Fibroblast of the aortic adventitia (primary cell): Measurements from ENCODE around the gene SETBP1. TPM values are rescaled to one million over a fixed set of nuclear protein-coding genes. Genes with fewer than 3 reads are reported as not detected.

Experiments
- DNase-seq: peaks from one replicate; pipeline ENCODE4 v3.0.0-alpha.2; 2010; ENCODE audit warnings: low read depth
- H3K4me3 ChIP-seq: 2 replicates; pipeline ENCODE4 v1.5.1; 2011; ENCODE audit warnings: low read depth, mild to moderate bottlenecking, control low read depth, low read length, moderate library complexity
- total RNA-seq: library from RNA; depleted of rRNA; stranded (reverse); fragments of >200 nt; gene quantifications from 2 replicates; pipeline ENCODE4 v1.2.3, GENCODE V29; 2012; ENCODE audit warnings: low replicate concordance
- TF ChIP-seq, protein P1 (sequence below): IDR thresholded peaks from 2 replicates; pipeline ENCODE4 v1.5.1; 2011; ENCODE audit warnings: mild to moderate bottlenecking, low read length, control low read depth, inconsistent platforms; ENCODE audit not compliant: insufficient read depth

The SETBP1 gene
- total RNA-seq, 1 donor = 10.5 TPM

DNA sequence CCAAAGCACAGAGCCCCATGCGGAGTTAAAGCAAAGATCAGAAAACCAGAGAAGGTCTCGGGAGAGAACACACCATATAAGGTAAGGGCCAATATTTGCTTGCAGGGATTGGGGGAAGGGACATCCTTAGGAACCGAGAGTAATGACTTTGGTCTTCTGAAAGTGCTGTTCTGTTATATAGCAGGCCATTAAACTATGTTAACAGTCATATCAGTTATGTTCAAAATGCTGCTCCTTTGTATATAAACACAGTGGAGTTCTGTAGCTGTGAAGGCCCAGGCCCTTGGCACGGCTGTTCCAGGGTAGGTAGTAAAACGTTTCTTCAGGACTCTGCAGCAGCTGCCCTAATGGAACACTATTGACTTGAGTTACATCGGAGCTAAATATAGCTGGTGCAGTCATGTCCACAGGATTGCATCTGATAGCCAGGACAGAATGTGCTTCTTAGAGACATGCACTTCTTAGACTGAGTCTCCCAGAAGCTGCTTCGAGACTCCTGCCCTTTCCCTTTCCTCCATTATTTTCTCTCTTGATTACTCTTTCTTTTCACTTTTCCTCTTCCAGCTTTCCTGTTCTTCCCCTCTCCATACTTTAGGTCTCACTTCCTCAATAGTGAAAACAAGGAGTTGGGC is 122.4 kb downstream of the SETBP1 start:
- TF ChIP-seq, protein P1, sequence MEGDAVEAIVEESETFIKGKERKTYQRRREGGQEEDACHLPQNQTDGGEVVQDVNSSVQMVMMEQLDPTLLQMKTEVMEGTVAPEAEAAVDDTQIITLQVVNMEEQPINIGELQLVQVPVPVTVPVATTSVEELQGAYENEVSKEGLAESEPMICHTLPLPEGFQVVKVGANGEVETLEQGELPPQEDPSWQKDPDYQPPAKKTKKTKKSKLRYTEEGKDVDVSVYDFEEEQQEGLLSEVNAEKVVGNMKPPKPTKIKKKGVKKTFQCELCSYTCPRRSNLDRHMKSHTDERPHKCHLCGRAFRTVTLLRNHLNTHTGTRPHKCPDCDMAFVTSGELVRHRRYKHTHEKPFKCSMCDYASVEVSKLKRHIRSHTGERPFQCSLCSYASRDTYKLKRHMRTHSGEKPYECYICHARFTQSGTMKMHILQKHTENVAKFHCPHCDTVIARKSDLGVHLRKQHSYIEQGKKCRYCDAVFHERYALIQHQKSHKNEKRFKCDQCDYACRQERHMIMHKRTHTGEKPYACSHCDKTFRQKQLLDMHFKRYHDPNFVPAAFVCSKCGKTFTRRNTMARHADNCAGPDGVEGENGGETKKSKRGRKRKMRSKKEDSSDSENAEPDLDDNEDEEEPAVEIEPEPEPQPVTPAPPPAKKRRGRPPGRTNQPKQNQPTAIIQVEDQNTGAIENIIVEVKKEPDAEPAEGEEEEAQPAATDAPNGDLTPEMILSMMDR = no peak

DNA sequence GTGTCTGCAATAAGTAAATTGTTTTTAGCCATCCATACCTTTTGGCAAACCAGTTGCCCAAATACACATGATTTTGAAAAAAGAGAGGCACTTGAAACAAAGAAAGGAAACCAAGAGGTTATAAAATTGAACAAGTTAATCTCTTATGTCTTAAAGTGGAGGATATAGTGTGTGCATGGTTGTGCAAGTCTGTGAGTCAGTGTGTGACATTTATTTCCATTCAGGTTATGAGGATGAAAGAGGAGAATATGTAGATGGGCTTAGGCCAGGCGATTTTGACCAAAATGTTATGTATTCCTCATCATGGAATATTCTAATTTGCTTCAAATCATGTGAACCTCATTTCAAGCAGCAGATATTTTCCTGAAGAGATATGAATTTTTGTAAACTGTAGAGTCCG is 123.3 kb downstream of the SETBP1 start:
- TF ChIP-seq, protein P1 = no peak
- DNase-seq = peak; percentile 20
- H3K4me3 ChIP-seq = no peak overlapping the region

More for the DNA sequence above, 122.4 kb downstream of the SETBP1 start:
- peak; percentile 72 for DNase-seq
- no peak overlapping the region for H3K4me3 ChIP-seq

DNA sequence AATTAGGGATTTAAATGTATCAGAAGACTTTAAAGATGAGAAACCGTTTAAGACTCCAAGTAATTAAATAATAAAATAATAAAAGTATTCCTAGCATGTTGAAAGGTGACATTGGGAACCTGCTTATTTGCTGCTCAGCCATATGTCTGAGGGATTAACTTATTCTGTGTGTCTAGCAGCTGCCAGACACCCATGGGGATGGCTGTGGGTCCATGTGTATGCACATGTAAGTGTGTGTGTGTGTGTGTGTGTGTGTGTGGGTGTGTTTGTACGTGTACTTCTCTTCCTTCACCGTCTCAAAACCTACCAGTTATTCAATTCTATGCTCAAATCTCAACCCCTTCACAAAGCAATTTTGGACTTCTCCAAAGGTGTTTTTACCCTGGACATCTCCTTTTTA is 124.5 kb downstream of the SETBP1 start:
- TF ChIP-seq, protein P1 = no peak
- no peak for DNase-seq
- no peak overlapping the region for H3K4me3 ChIP-seq

DNA sequence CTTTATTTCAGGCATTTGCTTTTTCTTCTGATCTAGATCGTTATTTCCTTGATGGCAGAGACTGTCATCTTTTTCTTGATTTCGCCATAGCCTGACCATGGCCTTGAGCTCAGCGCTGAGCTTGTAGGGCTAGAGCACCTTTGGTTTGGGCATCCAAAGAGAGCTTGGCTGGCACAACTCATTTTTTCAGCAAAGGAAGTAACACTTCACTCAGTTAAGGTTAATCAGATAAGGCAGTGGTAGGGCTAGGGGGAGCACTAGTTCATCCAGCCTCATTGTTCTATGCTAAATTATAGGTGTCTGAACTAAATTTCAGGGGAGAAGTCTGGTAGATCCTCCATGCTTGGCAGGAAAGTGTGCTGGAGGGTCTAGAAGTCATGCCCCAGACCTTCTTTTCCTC is 125.0 kb downstream of the SETBP1 start:
- TF ChIP-seq, protein P1 = no peak

DNA sequence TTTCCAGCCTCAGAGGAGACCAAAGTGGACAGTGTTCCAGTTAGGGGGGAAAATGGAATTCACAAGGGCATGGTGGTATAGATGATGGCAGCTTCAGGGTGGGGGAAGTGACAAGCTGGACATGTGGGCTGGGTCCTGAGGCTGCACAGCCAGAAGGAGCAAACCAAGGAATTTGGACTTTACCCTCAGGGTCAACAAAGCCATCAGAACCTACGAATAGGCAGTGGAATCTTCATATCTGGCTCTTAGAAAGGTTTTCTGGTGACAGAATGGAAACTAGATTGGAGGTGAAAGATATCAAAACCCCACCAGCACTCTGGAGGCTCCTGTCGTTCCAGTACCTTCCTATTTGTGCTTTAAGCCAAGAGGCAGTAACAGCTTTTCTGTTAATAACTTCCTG is 127.1 kb downstream of the SETBP1 start:
- TF ChIP-seq, protein P1 = no peak
- no peak overlapping the region for H3K4me3 ChIP-seq
- no peak for DNase-seq

More for the DNA sequence above, 125.0 kb downstream of the SETBP1 start:
- no peak for DNase-seq
- no peak overlapping the region for H3K4me3 ChIP-seq

DNA sequence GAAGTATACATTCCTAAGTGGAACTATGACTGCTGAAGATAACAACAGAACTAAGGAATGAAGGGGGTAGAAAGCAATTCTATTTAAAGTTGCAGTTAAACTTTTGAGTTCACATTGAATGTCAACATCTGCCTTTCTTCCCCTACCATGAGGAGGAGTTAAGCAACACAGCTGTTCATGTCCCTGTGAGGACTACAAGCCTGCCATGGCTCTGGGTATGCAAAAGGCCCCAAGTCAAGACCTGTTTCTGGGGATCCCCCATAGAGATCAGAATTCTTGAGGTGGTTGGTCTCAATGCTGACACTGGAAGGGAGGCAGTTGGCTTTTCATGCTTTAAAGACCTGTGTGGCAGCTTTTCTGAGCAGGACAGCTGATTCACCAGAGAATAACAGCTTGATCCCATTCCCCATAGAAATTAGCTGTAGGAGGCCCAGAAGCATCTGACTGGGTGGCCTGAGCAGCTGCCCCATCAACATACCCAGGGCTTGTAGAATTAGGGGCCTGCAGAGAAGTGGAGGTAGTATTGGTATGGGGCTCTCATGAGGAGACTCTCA is 131.0 kb downstream of the SETBP1 start:
- no peak overlapping the region for H3K4me3 ChIP-seq
- no peak for DNase-seq
- TF ChIP-seq, protein P1 = no peak

DNA sequence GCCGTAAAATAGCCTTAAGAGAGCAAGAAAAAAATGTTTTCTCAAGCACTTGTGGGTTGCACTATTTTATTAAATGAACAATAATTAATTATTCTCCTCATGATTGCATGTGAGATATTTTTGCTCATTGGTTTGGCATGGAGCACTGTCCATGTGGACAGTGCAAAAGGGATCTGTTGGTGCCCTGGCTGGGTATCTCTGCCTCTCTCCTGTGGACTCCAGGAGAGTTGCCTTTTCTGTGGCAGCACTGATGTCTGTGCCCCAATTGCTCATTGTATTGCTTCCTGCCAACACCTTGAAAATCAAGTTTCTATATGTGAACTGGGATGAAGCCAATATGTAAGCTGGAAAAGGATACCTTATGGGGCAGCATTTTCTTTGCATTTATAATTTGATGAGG is 131.7 kb downstream of the SETBP1 start:
- no peak overlapping the region for H3K4me3 ChIP-seq
- no peak for DNase-seq
- TF ChIP-seq, protein P1 = no peak
